GM23338 (cell line): ENCODE results near the gene LTBP4. TPM values are rescaled to one million over a fixed set of nuclear protein-coding genes. Genes with fewer than 3 reads are reported as not detected.

Experiments
- ATAC-seq: fragments of 200-7000 bp; cut with Tn5 transposase; 3 replicates; pipeline ENCODE4 v1.9.1; 2020
- DNase-seq: peaks from one replicate; pipeline ENCODE4 v3.0.0-alpha.2; 2015; ENCODE audit warnings: low spot score
- H2AFZ ChIP-seq: fragments of 200-600 bp; sonication (generic); 2 replicates; pipeline ENCODE4 v1.8.0; 2016; ENCODE audit warnings: antibody characterized with exemption, mild to moderate bottlenecking, moderate library complexity
- H3F3A ChIP-seq: fragments of 200-600 bp; sonication (generic); replicated peaks from 2 replicates; pipeline ENCODE4 v1.8.0; 2017; ENCODE audit warnings: antibody characterized with exemption, mixed run types, low read depth
- H3K27ac ChIP-seq: fragments of 200-600 bp; sonication (generic); 2 replicates; pipeline ENCODE4 v1.6.1; 2016; ENCODE audit warnings: low read depth
- H3K27me3 ChIP-seq: fragments of 200-600 bp; sonication (generic); 2 replicates; pipeline ENCODE4 v1.8.0; 2016; ENCODE audit warnings: mild to moderate bottlenecking, mixed run types, moderate library complexity; ENCODE audit not compliant: insufficient read depth
- H3K36me3 ChIP-seq: fragments of 200-600 bp; sonication (generic); 2 replicates; pipeline ENCODE4 v1.8.0; 2016; ENCODE audit warnings: mild to moderate bottlenecking; ENCODE audit not compliant: insufficient read depth
- H3K4me1 ChIP-seq: fragments of 200-600 bp; sonication (generic); 2 replicates; pipeline ENCODE4 v1.8.0; 2016; ENCODE audit warnings: mild to moderate bottlenecking, moderate library complexity; ENCODE audit not compliant: insufficient read depth
- H3K4me2 ChIP-seq: fragments of 200-600 bp; sonication (generic); 2 replicates; pipeline ENCODE4 v1.7.1; 2017; ENCODE audit warnings: mixed run types
- H3K4me3 ChIP-seq: fragments of 200-600 bp; sonication (generic); 2 replicates; pipeline ENCODE4 v1.6.1; 2016; ENCODE audit warnings: mixed run types
- H3K79me2 ChIP-seq: fragments of 200-600 bp; sonication (generic); replicated peaks from 2 replicates; pipeline ENCODE4 v1.8.0; 2017; ENCODE audit warnings: mild to moderate bottlenecking; ENCODE audit not compliant: insufficient read depth
- H3K9me2 ChIP-seq: fragments of 200-600 bp; sonication (generic); 2 replicates; pipeline ENCODE4 v1.8.0; 2017; ENCODE audit not compliant: insufficient read depth
- H4K20me1 ChIP-seq: fragments of 200-600 bp; sonication (generic); replicated peaks from 2 replicates; pipeline ENCODE4 v1.8.0; 2017; ENCODE audit warnings: mild to moderate bottlenecking; ENCODE audit not compliant: insufficient read depth
- H3K27ac Mint-ChIP-seq: 2 replicates; pipeline ENCODE4 v1.8.0; 2020; ENCODE audit warnings: inconsistent platforms, mild to moderate bottlenecking, moderate library complexity, mixed read lengths
- H3K27me3 Mint-ChIP-seq: 3 replicates; pipeline ENCODE4 v1.8.0; 2022; ENCODE audit warnings: low read depth, mild to moderate bottlenecking, moderate library complexity, mixed read lengths, inconsistent platforms; ENCODE audit not compliant: insufficient read depth, poor library complexity
- H3K36me3 Mint-ChIP-seq: 3 replicates; pipeline ENCODE4 v1.8.0; 2021; ENCODE audit warnings: low read depth, mild to moderate bottlenecking, inconsistent platforms, moderate library complexity, mixed read lengths
- H3K4me1 Mint-ChIP-seq: 3 replicates; pipeline ENCODE4 v1.8.0; 2020; ENCODE audit warnings: mild to moderate bottlenecking, inconsistent platforms, mixed read lengths
- H3K4me3 Mint-ChIP-seq: 3 replicates; pipeline ENCODE4 v1.8.0; 2021; ENCODE audit warnings: moderate library complexity, mild to moderate bottlenecking, inconsistent platforms, mixed read lengths
- H3K9me3 Mint-ChIP-seq: 3 replicates; pipeline ENCODE4 v1.8.0; 2020; ENCODE audit warnings: moderate library complexity, mild to moderate bottlenecking, inconsistent platforms, mixed read lengths
- CREB1 ChIP-seq: fragments of 250-450 bp; sonication (Bioruptor Pico); IDR thresholded peaks from 2 replicates; pipeline ENCODE4 v1.5.0; 2020; ENCODE audit warnings: low read depth, mild to moderate bottlenecking, moderate library complexity
- EZH2 ChIP-seq: fragments of 200-600 bp; sonication (generic); IDR thresholded peaks from one replicate; pipeline ENCODE4 v1.8.0; 2017; ENCODE audit warnings: antibody characterized with exemption, mild to moderate bottlenecking, low read depth; ENCODE audit not compliant: unreplicated experiment
- EZH2phosphoT487 ChIP-seq: fragments of 200-600 bp; sonication (generic); IDR thresholded peaks from one replicate; pipeline ENCODE4 v1.8.1; 2018; ENCODE audit warnings: antibody characterized with exemption; ENCODE audit not compliant: unreplicated experiment
- JUNB ChIP-seq: IDR thresholded peaks from one replicate; pipeline ENCODE4 v1.6.1; 2016; ENCODE audit warnings: antibody characterized with exemption; ENCODE audit not compliant: unreplicated experiment
- NANOG ChIP-seq: IDR thresholded peaks from 2 replicates; pipeline ENCODE4 v1.6.1; 2016; ENCODE audit warnings: antibody characterized with exemption, borderline replicate concordance
- POLR2AphosphoS5 ChIP-seq: IDR thresholded peaks from 2 replicates; pipeline ENCODE4 v1.6.1; 2016; ENCODE audit warnings: antibody characterized with exemption, low read depth
- STAT1 ChIP-seq: IDR thresholded peaks from one replicate; pipeline ENCODE4 v1.6.1; 2016; ENCODE audit warnings: antibody characterized with exemption; ENCODE audit not compliant: unreplicated experiment
- ZNF114 ChIP-seq: fragments of 250-450 bp; sonication (Bioruptor Pico); IDR thresholded peaks from 2 replicates; pipeline ENCODE4 v1.5.0; 2020; ENCODE audit warnings: mild to moderate bottlenecking, moderate library complexity
- ZNF331 ChIP-seq: fragments of 250-450 bp; sonication (Bioruptor Pico); IDR thresholded peaks from 2 replicates; pipeline ENCODE4 v1.5.0; 2020; ENCODE audit warnings: low read depth, mild to moderate bottlenecking, moderate library complexity
- polyA plus RNA-seq: library from polyadenylated mRNA; unstranded; fragments of >200 nt; fragmentation: Nextera tagmentation; extraction: Ambion mirVana; gene quantifications from 2 replicates; pipeline ENCODE4 v1.2.1, GENCODE V29; 2016
- total RNA-seq: library from RNA; depleted of rRNA; stranded (reverse); fragments of >200 nt; shearing (Covaris generic); gene quantifications from 2 replicates; pipeline ENCODE4 v1.2.3, GENCODE V29; 2014
- TF ChIP-seq, protein P1 (sequence below): IDR thresholded peaks from one replicate; pipeline ENCODE4 v1.6.1; 2018; ENCODE audit warnings: antibody characterized with exemption; ENCODE audit not compliant: unreplicated experiment
- TF ChIP-seq, protein P2 (sequence below): IDR thresholded peaks from 2 replicates; pipeline ENCODE4 v1.6.1; 2016; ENCODE audit warnings: antibody characterized with exemption
- TF ChIP-seq, protein P3 (sequence below), 2 experiments: fragments of 200-600 bp in 1 of 2; sonication (generic) in 1 of 2; conservative IDR thresholded peaks; 2 replicates each; pipeline versions ENCODE4 v1.5.1 to v1.6.1; 2016 to 2017; ENCODE audit warnings: antibody characterized with exemption in 2 of 2, low read depth in 2 of 2, mild to moderate bottlenecking in 2 of 2, moderate library complexity in 1 of 2
- TF ChIP-seq, protein P4 (sequence below): fragments of 250-450 bp; sonication (Bioruptor Pico); IDR thresholded peaks from 2 replicates; pipeline ENCODE4 v1.5.0; 2020; ENCODE audit warnings: mild to moderate bottlenecking, moderate library complexity

Gene LTBP4
- total and polyA plus RNA-seq, 2 experiments from 2014 or later = 50.3 to 65.0 TPM

DNA sequence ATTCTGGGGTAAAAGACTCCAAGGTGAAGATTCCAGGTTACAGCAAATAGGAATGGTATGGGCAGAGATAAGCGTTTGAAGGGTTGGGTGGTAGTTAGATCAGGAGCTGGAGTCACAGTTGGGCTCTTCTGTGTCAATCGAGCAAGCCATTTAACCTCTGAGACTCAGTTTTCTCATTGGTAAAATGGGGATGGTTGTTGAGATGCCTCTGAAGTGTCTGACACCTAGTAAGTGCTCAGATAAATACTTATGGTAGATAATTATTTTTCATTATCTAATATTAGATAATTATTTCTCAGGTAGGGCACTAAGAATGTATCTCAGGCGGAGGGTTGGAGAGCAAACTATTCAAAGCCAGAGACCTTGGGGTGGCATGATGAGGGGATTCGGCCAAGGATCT is 7.8 kb downstream of the LTBP4 start:
- ATAC-seq = no peak
- TF ChIP-seq, protein P1, sequence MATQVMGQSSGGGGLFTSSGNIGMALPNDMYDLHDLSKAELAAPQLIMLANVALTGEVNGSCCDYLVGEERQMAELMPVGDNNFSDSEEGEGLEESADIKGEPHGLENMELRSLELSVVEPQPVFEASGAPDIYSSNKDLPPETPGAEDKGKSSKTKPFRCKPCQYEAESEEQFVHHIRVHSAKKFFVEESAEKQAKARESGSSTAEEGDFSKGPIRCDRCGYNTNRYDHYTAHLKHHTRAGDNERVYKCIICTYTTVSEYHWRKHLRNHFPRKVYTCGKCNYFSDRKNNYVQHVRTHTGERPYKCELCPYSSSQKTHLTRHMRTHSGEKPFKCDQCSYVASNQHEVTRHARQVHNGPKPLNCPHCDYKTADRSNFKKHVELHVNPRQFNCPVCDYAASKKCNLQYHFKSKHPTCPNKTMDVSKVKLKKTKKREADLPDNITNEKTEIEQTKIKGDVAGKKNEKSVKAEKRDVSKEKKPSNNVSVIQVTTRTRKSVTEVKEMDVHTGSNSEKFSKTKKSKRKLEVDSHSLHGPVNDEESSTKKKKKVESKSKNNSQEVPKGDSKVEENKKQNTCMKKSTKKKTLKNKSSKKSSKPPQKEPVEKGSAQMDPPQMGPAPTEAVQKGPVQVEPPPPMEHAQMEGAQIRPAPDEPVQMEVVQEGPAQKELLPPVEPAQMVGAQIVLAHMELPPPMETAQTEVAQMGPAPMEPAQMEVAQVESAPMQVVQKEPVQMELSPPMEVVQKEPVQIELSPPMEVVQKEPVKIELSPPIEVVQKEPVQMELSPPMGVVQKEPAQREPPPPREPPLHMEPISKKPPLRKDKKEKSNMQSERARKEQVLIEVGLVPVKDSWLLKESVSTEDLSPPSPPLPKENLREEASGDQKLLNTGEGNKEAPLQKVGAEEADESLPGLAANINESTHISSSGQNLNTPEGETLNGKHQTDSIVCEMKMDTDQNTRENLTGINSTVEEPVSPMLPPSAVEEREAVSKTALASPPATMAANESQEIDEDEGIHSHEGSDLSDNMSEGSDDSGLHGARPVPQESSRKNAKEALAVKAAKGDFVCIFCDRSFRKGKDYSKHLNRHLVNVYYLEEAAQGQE = no peak
- TF ChIP-seq POLR2AphosphoS5 (no peak), JUNB (no peak), STAT1 (no peak), NANOG (no peak), EZH2 (no peak), CREB1 (CRISPR knock-in tag) (no peak), ZNF331 (CRISPR knock-in tag) (no peak), ZNF114 (CRISPR knock-in tag) (no peak), EZH2phosphoT487 (no peak)
- TF ChIP-seq, protein P2, sequence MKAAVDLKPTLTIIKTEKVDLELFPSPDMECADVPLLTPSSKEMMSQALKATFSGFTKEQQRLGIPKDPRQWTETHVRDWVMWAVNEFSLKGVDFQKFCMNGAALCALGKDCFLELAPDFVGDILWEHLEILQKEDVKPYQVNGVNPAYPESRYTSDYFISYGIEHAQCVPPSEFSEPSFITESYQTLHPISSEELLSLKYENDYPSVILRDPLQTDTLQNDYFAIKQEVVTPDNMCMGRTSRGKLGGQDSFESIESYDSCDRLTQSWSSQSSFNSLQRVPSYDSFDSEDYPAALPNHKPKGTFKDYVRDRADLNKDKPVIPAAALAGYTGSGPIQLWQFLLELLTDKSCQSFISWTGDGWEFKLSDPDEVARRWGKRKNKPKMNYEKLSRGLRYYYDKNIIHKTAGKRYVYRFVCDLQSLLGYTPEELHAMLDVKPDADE = no peak
- TF ChIP-seq, protein P3, sequence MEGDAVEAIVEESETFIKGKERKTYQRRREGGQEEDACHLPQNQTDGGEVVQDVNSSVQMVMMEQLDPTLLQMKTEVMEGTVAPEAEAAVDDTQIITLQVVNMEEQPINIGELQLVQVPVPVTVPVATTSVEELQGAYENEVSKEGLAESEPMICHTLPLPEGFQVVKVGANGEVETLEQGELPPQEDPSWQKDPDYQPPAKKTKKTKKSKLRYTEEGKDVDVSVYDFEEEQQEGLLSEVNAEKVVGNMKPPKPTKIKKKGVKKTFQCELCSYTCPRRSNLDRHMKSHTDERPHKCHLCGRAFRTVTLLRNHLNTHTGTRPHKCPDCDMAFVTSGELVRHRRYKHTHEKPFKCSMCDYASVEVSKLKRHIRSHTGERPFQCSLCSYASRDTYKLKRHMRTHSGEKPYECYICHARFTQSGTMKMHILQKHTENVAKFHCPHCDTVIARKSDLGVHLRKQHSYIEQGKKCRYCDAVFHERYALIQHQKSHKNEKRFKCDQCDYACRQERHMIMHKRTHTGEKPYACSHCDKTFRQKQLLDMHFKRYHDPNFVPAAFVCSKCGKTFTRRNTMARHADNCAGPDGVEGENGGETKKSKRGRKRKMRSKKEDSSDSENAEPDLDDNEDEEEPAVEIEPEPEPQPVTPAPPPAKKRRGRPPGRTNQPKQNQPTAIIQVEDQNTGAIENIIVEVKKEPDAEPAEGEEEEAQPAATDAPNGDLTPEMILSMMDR (conservative IDR thresholded peaks at IDR 0.05; ENCODE audit: low read depth in 2 of 2) = no peak
- TF ChIP-seq, protein P4, sequence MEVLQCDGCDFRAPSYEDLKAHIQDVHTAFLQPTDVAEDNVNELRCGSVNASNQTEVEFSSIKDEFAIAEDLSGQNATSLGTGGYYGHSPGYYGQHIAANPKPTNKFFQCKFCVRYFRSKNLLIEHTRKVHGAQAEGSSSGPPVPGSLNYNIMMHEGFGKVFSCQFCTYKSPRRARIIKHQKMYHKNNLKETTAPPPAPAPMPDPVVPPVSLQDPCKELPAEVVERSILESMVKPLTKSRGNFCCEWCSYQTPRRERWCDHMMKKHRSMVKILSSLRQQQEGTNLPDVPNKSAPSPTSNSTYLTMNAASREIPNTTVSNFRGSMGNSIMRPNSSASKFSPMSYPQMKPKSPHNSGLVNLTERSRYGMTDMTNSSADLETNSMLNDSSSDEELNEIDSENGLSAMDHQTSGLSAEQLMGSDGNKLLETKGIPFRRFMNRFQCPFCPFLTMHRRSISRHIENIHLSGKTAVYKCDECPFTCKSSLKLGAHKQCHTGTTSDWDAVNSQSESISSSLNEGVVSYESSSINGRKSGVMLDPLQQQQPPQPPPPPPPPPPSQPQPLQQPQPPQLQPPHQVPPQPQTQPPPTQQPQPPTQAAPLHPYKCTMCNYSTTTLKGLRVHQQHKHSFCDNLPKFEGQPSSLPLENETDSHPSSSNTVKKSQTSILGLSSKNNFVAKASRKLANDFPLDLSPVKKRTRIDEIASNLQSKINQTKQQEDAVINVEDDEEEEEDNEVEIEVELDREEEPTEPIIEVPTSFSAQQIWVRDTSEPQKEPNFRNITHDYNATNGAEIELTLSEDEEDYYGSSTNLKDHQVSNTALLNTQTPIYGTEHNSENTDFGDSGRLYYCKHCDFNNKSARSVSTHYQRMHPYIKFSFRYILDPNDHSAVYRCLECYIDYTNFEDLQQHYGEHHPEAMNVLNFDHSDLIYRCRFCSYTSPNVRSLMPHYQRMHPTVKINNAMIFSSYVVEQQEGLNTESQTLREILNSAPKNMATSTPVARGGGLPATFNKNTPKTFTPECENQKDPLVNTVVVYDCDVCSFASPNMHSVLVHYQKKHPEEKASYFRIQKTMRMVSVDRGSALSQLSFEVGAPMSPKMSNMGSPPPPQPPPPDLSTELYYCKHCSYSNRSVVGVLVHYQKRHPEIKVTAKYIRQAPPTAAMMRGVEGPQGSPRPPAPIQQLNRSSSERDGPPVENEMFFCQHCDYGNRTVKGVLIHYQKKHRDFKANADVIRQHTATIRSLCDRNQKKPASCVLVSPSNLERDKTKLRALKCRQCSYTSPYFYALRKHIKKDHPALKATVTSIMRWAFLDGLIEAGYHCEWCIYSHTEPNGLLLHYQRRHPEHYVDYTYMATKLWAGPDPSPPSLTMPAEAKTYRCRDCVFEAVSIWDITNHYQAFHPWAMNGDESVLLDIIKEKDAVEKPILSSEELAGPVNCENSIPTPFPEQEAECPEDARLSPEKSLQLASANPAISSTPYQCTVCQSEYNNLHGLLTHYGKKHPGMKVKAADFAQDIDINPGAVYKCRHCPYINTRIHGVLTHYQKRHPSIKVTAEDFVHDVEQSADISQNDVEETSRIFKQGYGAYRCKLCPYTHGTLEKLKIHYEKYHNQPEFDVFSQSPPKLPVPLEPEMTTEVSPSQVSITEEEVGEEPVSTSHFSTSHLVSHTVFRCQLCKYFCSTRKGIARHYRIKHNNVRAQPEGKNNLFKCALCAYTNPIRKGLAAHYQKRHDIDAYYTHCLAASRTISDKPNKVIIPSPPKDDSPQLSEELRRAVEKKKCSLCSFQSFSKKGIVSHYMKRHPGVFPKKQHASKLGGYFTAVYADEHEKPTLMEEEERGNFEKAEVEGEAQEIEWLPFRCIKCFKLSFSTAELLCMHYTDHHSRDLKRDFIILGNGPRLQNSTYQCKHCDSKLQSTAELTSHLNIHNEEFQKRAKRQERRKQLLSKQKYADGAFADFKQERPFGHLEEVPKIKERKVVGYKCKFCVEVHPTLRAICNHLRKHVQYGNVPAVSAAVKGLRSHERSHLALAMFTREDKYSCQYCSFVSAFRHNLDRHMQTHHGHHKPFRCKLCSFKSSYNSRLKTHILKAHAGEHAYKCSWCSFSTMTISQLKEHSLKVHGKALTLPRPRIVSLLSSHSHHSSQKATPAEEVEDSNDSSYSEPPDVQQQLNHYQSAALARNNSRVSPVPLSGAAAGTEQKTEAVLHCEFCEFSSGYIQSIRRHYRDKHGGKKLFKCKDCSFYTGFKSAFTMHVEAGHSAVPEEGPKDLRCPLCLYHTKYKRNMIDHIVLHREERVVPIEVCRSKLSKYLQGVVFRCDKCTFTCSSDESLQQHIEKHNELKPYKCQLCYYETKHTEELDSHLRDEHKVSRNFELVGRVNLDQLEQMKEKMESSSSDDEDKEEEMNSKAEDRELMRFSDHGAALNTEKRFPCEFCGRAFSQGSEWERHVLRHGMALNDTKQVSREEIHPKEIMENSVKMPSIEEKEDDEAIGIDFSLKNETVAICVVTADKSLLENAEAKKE (CRISPR knock-in tag) = no peak
- peaks cover 86% of the 10 kb centered on the region for H3K27me3 Mint-ChIP-seq
- H3K36me3 Mint-ChIP-seq = peaks cover 7% of the 10 kb centered on the region; the same call in 1 of the 3 replicates
- H3K27me3 ChIP-seq = peaks cover 77% of the 10 kb centered on the region
- peak overlapping the region; percentile 68 for H3K4me3 ChIP-seq
- 0 out of 2 replicates have a peak, but pooled peaks cover 3% of the 10 kb centered on the region for H3K9me2 ChIP-seq
- H3K4me3 Mint-ChIP-seq = peak overlapping the region; percentile 80
- H3K9me3 Mint-ChIP-seq = peaks cover 5% of the 10 kb centered on the region
- no peaks in the 10 kb centered on the region for H3K79me2 ChIP-seq
- H4K20me1 ChIP-seq = no peaks in the 10 kb centered on the region; the same call in 1 of the 2 replicates
- H3K4me2 ChIP-seq = peak overlapping the region; percentile 95
- no peak overlapping the region for H2AFZ ChIP-seq
- H3K27ac ChIP-seq = no peak overlapping the region
- H3K36me3 ChIP-seq = no peaks in the 10 kb centered on the region
- H3F3A ChIP-seq = peaks cover 23% of the 10 kb centered on the region
- DNase-seq = no peak
- H3K4me1 Mint-ChIP-seq = peaks cover 47% of the 10 kb centered on the region
- H3K27ac Mint-ChIP-seq = no peak overlapping the region
- peaks cover 12% of the 10 kb centered on the region; the same call in 1 of the 2 replicates for H3K4me1 ChIP-seq
